H1 (cell line): ENCODE measurements around the gene TROAP. TPM values are rescaled to one million over a fixed set of nuclear protein-coding genes. Genes with fewer than 3 reads are reported as not detected.

Experiments
- CTCF ChIA-PET: fragments of 300-600 bp; sonication (Branson Sonifier 250); formaldehyde crosslinking; loops from one replicate; lab custom pipeline; 2021; ENCODE audit not compliant: partially characterized antibody; lab: Charles Lee
- POLR2A ChIA-PET: fragments of 300-600 bp; sonication (Branson Sonifier 250); formaldehyde crosslinking; loops from one replicate; lab custom pipeline; 2021; ENCODE audit warnings: inconsistent platforms; ENCODE audit not compliant: partially characterized antibody; lab: Charles Lee
- DNase-seq, 2 experiments: peaks; one replicate each; pipeline versions ENCODE4 v3.0.0 to v3.0.0-alpha.2; 2010 to 2022; ENCODE audit warnings: low spot score in 2 of 2, low read depth in 1 of 2, mixed read lengths in 1 of 2
- FAIRE-seq: peaks from 2 replicates; lab custom pipeline; 2011; peaks lifted over from hg19 to GRCh38; lab: Jason Lieb, UNC
- H2AFZ ChIP-seq: 2 replicates; pipeline ENCODE4 v1.8.1; 2012; ENCODE audit warnings: low read length, inconsistent platforms
- H2AK5ac ChIP-seq: 2 replicates; pipeline ENCODE4 v1.6.1; 2013; ENCODE audit warnings: low read depth, low read length
- H2BK120ac ChIP-seq: replicated peaks from 2 replicates; pipeline ENCODE3; 2013; ENCODE audit warnings: low read depth, low read length, inconsistent platforms
- H2BK12ac ChIP-seq: 2 replicates; pipeline ENCODE4 v1.6.1; 2013; ENCODE audit warnings: low read depth, low read length
- H2BK15ac ChIP-seq: 2 replicates; pipeline ENCODE4 v1.6.1; 2013; ENCODE audit warnings: low read length
- H2BK20ac ChIP-seq: 2 replicates; pipeline ENCODE4 v1.6.1; 2013; ENCODE audit warnings: low read length
- H2BK5ac ChIP-seq: 2 replicates; pipeline ENCODE4 v1.6.1; 2013; ENCODE audit warnings: low read depth, low read length
- H3K14ac ChIP-seq: 2 replicates; pipeline ENCODE4 v1.6.1; 2013; ENCODE audit warnings: inconsistent platforms; ENCODE audit not compliant: insufficient read length
- H3K18ac ChIP-seq: 2 replicates; pipeline ENCODE4 v1.6.1; 2013; ENCODE audit warnings: low read length; ENCODE audit errors: extremely low read depth
- H3K23ac ChIP-seq: 2 replicates; pipeline ENCODE4 v1.6.1; 2013; ENCODE audit warnings: inconsistent platforms; ENCODE audit not compliant: insufficient read length
- H3K23me2 ChIP-seq: 2 replicates; pipeline ENCODE4 v1.6.1; 2013; ENCODE audit warnings: low read depth, low read length
- H3K27ac ChIP-seq: 2 replicates; pipeline ENCODE4 v1.6.1; 2011; ENCODE audit warnings: low read depth, low read length, inconsistent platforms
- H3K27me3 ChIP-seq, 4 experiments: replicated peaks in 1 of 4; 1 replicate in 1 of 4; 2 replicates in 3 of 4; pipeline versions ENCODE4 v1.6.1 to v1.8.1; 2011 to 2013; ENCODE audit warnings: low read length in 3 of 4, mild to moderate bottlenecking in 3 of 4, inconsistent platforms in 2 of 4, mixed read lengths in 2 of 4, moderate library complexity in 1 of 4; ENCODE audit not compliant: control insufficient read depth in 3 of 4, insufficient read depth in 3 of 4; ENCODE audit errors: extremely low read depth in 1 of 4
- H3K36me3 ChIP-seq, 4 experiments: 2 replicates each; pipeline versions ENCODE4 v1.6.1 to v1.8.1; 2011 to 2013; ENCODE audit warnings: mild to moderate bottlenecking in 4 of 4, low read length in 3 of 4, moderate library complexity in 2 of 4, control low read depth in 1 of 4, inconsistent platforms in 1 of 4; ENCODE audit not compliant: insufficient read depth in 4 of 4, control insufficient read depth in 2 of 4
- H3K4ac ChIP-seq: replicated peaks from 2 replicates; pipeline ENCODE3; 2013; ENCODE audit warnings: low read length, low read depth, mixed read lengths, inconsistent platforms; ENCODE audit not compliant: insufficient read length
- H3K4me1 ChIP-seq, 4 experiments: replicated peaks in 1 of 4; 1 replicate in 1 of 4; 2 replicates in 3 of 4; pipeline versions ENCODE4 v1.6.1 to v1.8.1; 2011 to 2013; ENCODE audit warnings: low read length in 3 of 4, inconsistent platforms in 2 of 4, mixed read lengths in 1 of 4; ENCODE audit not compliant: insufficient read depth in 4 of 4, control insufficient read depth in 3 of 4
- H3K4me2 ChIP-seq, 2 experiments: 2 replicates each; pipeline versions ENCODE4 v1.6.1 to v1.8.1; 2011 to 2013; ENCODE audit warnings: low read depth in 2 of 2, low read length in 2 of 2, control low read depth in 1 of 2, inconsistent platforms in 1 of 2, mild to moderate bottlenecking in 1 of 2; ENCODE audit not compliant: insufficient read depth in 1 of 2
- H3K4me3 ChIP-seq, 4 experiments: fragments of 200-600, 300-600 bp in 1 of 4; sonication (generic), shearing (Covaris generic), sonication (Bioruptor Twin) in 1 of 4; 2 replicates each; pipeline versions ENCODE4 v1.5.1 to v1.8.1; 2011 to 2016; ENCODE audit warnings: low read length in 4 of 4, low read depth in 3 of 4, control low read depth in 2 of 4, inconsistent platforms in 2 of 4, mild to moderate bottlenecking in 2 of 4, mixed read lengths in 1 of 4, moderate library complexity in 1 of 4; ENCODE audit not compliant: insufficient read depth in 2 of 4; ENCODE audit errors: extremely low read depth in 1 of 4
- H3K56ac ChIP-seq: replicated peaks from 2 replicates; pipeline ENCODE3; 2013; ENCODE audit warnings: low read depth, mild to moderate bottlenecking, mixed read lengths, low read length, inconsistent platforms; ENCODE audit not compliant: insufficient read length
- H3K79me1 ChIP-seq: 2 replicates; pipeline ENCODE4 v1.6.1; 2013; ENCODE audit warnings: low read depth, low read length, control low read depth
- H3K79me2 ChIP-seq, 2 experiments: 2 replicates each; pipeline versions ENCODE4 v1.6.1 to v1.8.1; 2012 to 2013; ENCODE audit warnings: low read length in 2 of 2, mild to moderate bottlenecking in 2 of 2, inconsistent platforms in 1 of 2; ENCODE audit not compliant: insufficient read depth in 2 of 2, control insufficient read depth in 1 of 2
- H3K9ac ChIP-seq, 4 experiments: replicated peaks in 1 of 4; 1 replicate in 1 of 4; 2 replicates in 3 of 4; pipeline versions ENCODE4 v1.6.1 to v1.8.1; 2011 to 2013; ENCODE audit warnings: low read depth in 3 of 4, low read length in 3 of 4, control low read depth in 2 of 4, mild to moderate bottlenecking in 2 of 4, moderate library complexity in 2 of 4, inconsistent platforms in 1 of 4; ENCODE audit errors: extremely low read depth in 1 of 4
- H3K9me3 ChIP-seq, 2 experiments: 2 replicates each; pipeline versions ENCODE4 v1.6.1 to v1.8.1; 2012 to 2013; ENCODE audit warnings: mild to moderate bottlenecking in 2 of 2, moderate library complexity in 2 of 2, control low read depth in 1 of 2, inconsistent platforms in 1 of 2, low read depth in 1 of 2, low read length in 1 of 2, mixed read lengths in 1 of 2; ENCODE audit not compliant: insufficient read depth in 2 of 2
- H4K20me1 ChIP-seq, 2 experiments: replicated peaks in 1 of 2; 2 replicates each; pipeline versions ENCODE3 to v1.8.1; 2011 to 2013; ENCODE audit warnings: inconsistent platforms in 2 of 2, low read length in 2 of 2, mild to moderate bottlenecking in 1 of 2; ENCODE audit not compliant: insufficient read depth in 2 of 2, control insufficient read depth in 1 of 2
- H4K5ac ChIP-seq: 2 replicates; pipeline ENCODE4 v1.6.1; 2013; ENCODE audit warnings: low read length, low read depth, mixed read lengths, inconsistent platforms; ENCODE audit not compliant: insufficient read length
- H4K8ac ChIP-seq: 2 replicates; pipeline ENCODE4 v1.8.0; 2013; ENCODE audit warnings: mild to moderate bottlenecking, moderate library complexity, low read length, inconsistent platforms; ENCODE audit not compliant: insufficient read depth; ENCODE audit errors: extremely low read depth
- H4K91ac ChIP-seq: replicated peaks from 2 replicates; pipeline ENCODE3; 2013; ENCODE audit warnings: low read length, mixed read lengths, inconsistent platforms; ENCODE audit not compliant: insufficient read length
- HDAC2 ChIP-seq, 2 experiments: fragments of 300-600 bp in 1 of 2; sonication (generic) in 1 of 2; IDR thresholded peaks; 2 replicates each; pipeline ENCODE4 v1.6.1; 2011 to 2012; ENCODE audit warnings: low read depth in 2 of 2, low read length in 2 of 2, mild to moderate bottlenecking in 2 of 2, moderate library complexity in 2 of 2, borderline replicate concordance in 1 of 2, inconsistent platforms in 1 of 2
- NANOG ChIP-seq: IDR thresholded peaks from 2 replicates; pipeline ENCODE4 v1.6.1; 2011; ENCODE audit warnings: low read length, low read depth, mild to moderate bottlenecking, inconsistent platforms; ENCODE audit not compliant: insufficient read depth, poor library complexity, severe bottlenecking
- POLR2AphosphoS5 ChIP-seq: IDR thresholded peaks from 2 replicates; pipeline ENCODE4 v1.6.1; 2011; ENCODE audit warnings: low read depth, low read length
- RAD21 ChIP-seq, 2 experiments: IDR thresholded peaks in 1 of 2; conservative IDR thresholded peaks in 1 of 2; 2 replicates each; pipeline ENCODE4 v1.6.1; 2011; ENCODE audit warnings: low read depth in 2 of 2, low read length in 2 of 2, improper control_type of control experiment in 1 of 2, inconsistent platforms in 1 of 2, mild to moderate bottlenecking in 1 of 2, moderate library complexity in 1 of 2
- WGBS, 2 experiments: shearing (Covaris generic) in 1 of 2; methylation state at CpG; one replicate each; pipeline versions ENCODE4 v1.1.6 to v1.1.7; 2013 to 2015; ENCODE audit warnings: low lambda C conversion rate in 2 of 2, mixed read lengths in 2 of 2, inconsistent platforms in 1 of 2, low coverage in 1 of 2, missing lambda C conversion rate in 1 of 2; ENCODE audit not compliant: insufficient replicate concordance in 2 of 2, insufficient coverage in 1 of 2, insufficient read length in 1 of 2; ENCODE audit errors: extremely low coverage in 1 of 2, missing lambda C conversion rate in 1 of 2; 5-methylcytosine and 5-hydroxymethylcytosine counted together
- polyA plus RNA-seq, 7 experiments: library from polyadenylated mRNA; depleted of rRNA in 3 of 7; stranded (reverse) in 5 of 7; unstranded in 2 of 7; fragments of >200 nt in 5 of 7; fragments of 200-250 nt in 2 of 7; gene quantifications; 1 replicate in 5 of 7; 2 replicates in 1 of 7; 4 replicates in 1 of 7; pipeline versions ENCODE4 v1.2.1 to v1.2.3, GENCODE V29; 2011 to 2013; ENCODE audit warnings: missing spikeins in 2 of 7, mixed read lengths in 2 of 7
- total RNA-seq: library from RNA; stranded (reverse); fragmentation: NEBNext Ultra II Directional; extraction: Animal tissue kit (Norgen Biotek cat#: 25700); gene quantifications from 2 replicates; pipeline ENCODE4 v1.2.1, GENCODE V29; 2021
- TF ChIP-seq, protein P1 (sequence below): IDR thresholded peaks from 2 replicates; pipeline ENCODE4 v1.6.1; 2012; ENCODE audit warnings: inconsistent platforms
- TF ChIP-seq, protein P2 (sequence below), 3 experiments: IDR thresholded peaks; 1 replicate in 2 of 3; 2 replicates in 1 of 3; pipeline versions ENCODE4 v1.5.1 to v1.6.1; 2011; ENCODE audit warnings: low read length in 3 of 3, mild to moderate bottlenecking in 3 of 3, inconsistent platforms in 2 of 3, low read depth in 1 of 3, moderate library complexity in 1 of 3; ENCODE audit not compliant: insufficient read depth in 1 of 3; ENCODE audit errors: control extremely low read depth in 1 of 3

Gene TROAP
- total and polyA plus RNA-seq, 2 of the 8 experiments (the other 6 are each of a cell fraction or from before 2014, with no cell fraction given), result 36.7 to 52.0 TPM

DNA sequence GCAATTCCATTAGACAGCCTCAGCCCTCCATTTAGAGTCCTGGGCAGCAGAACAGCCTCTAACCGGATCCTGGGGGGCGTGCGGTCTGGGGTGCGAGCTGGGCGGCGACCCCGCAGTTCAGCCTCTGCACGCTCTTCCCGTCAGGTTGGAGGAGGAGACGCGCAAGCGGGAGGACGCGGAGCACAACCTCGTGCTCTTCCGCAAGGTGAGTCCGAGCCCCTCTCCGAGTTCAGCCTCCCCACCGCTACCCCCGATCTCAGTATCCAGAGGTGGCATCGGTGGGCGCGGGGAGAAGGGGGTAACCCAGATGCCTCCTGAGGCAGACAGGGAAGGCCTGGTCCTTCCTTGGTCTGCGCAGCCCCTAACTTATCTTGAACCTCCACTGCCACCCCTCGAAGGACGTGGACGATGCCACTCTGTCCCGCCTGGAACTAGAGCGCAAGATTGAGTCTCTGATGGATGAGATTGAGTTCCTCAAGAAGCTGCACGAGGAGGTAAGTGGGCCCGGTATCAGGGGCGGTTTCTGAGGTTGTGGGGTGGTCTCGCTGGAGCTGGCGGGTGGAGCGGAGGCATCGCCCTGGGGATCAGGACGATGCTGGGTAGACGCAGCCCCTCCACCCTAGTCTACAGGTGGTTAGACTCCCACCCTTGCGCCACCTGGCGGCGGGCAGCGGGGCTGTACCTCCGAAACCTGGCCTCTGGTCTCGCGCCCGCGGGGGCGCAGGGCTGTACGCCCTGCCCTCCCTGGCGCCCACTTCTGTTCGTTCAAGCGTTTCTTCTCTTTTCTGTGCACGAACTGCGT lies 26.8 kb upstream of the TROAP start:
- Histone ChIP-seq H3K79me2 (no peaks in the 10 kb centered on the region), H2BK5ac (no peak overlapping the region), H3K36me3 (no peaks in the 10 kb centered on the region), H3K14ac (no peak overlapping the region), H4K8ac (peak overlapping the region; percentile 86; the same call in 1 of the 2 replicates), H4K20me1 (peaks cover 2 to 20% of the 10 kb centered on the region in 2 experiments), H2BK12ac (no peak overlapping the region), H4K5ac (no peak overlapping the region), H3K23me2 (peaks cover 11% of the 10 kb centered on the region; the same call in 1 of the 2 replicates), H3K4me3 (peak overlapping the region; percentile 4 to 59 (median 34); a peak in 7 of 8 replicates), H3K18ac (no peak overlapping the region), H2BK20ac (no peak overlapping the region), H3K23ac (no peak overlapping the region), H3K27me3 (peaks cover 50 to 72% (median 68%) of the 10 kb centered on the region in 4 experiments), H3K4me1 (peaks cover 0 to 36% (median 17%) of the 10 kb centered on the region in 4 experiments; a peak in 6 of 7 replicates), H3K27ac (no peak overlapping the region), H3K9me3 (no peaks in the 10 kb centered on the region), H3K79me1 (no peaks in the 10 kb centered on the region), H3K4ac (no peak overlapping the region), H4K91ac (no peak overlapping the region), H3K9ac (no peak overlapping the region), H2BK120ac (no peak overlapping the region), H2BK15ac (no peak overlapping the region), H2AFZ (0 out of 2 replicates have a peak overlapping the region, but pooled peaks have one; percentile 88), H3K4me2 (peak overlapping the region; percentile 60 to 99), H2AK5ac (no peak overlapping the region), H3K56ac (no peak overlapping the region)
- WGBS, 2 experiments, result 32% methylated on average over 46 of the region's 54 CpGs; no CpG with 5 or more reads in 1 of the 2 experiments
- FAIRE-seq (no peak), DNase-seq (peak in 1 of 2 experiments; percentile 91)
- POLR2A ChIA-PET, result interaction anchor here (1.1 to 5.0 kb wide), 9 partner anchors 14 to 165 kb away, joined by 3 to 48 read pairs (median 5); partner anchors contain the start of genes C1QL4, TUBA1B and TUBA1C
- CTCF ChIA-PET, result interaction anchor here (0.6 to 14.4 kb wide), 31 partner anchors 9 to 729 kb away, joined by 3 to 276 read pairs (median 4); partner anchors contain the start of genes C1QL4, DNAJC22, KCNH3 and RACGAP1
- TF ChIP-seq, protein P1, sequence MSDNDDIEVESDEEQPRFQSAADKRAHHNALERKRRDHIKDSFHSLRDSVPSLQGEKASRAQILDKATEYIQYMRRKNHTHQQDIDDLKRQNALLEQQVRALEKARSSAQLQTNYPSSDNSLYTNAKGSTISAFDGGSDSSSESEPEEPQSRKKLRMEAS, result peak; percentile 54; the same call in 1 of the 2 replicates
- TF ChIP-seq RAD21 (IDR thresholded peaks at IDR 0.05 in 1 of 2, conservative IDR thresholded peaks at IDR 0.05 in 1 of 2; ENCODE audit: low read depth in 2 of 2, low read length in 2 of 2), result peak; percentile 31 to 42; a peak in 2 of 4 replicates
- TF ChIP-seq, protein P2, sequence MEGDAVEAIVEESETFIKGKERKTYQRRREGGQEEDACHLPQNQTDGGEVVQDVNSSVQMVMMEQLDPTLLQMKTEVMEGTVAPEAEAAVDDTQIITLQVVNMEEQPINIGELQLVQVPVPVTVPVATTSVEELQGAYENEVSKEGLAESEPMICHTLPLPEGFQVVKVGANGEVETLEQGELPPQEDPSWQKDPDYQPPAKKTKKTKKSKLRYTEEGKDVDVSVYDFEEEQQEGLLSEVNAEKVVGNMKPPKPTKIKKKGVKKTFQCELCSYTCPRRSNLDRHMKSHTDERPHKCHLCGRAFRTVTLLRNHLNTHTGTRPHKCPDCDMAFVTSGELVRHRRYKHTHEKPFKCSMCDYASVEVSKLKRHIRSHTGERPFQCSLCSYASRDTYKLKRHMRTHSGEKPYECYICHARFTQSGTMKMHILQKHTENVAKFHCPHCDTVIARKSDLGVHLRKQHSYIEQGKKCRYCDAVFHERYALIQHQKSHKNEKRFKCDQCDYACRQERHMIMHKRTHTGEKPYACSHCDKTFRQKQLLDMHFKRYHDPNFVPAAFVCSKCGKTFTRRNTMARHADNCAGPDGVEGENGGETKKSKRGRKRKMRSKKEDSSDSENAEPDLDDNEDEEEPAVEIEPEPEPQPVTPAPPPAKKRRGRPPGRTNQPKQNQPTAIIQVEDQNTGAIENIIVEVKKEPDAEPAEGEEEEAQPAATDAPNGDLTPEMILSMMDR (IDR thresholded peaks at IDR 0.05; ENCODE audit: control extremely low read depth in 1 of 3, insufficient read depth in 1 of 3, low read depth in 1 of 3, low read length in 3 of 3), result peak in 2 of 3 experiments; percentile 89; a peak in 3 of 4 replicates
- TF ChIP-seq HDAC2 (IDR thresholded peaks at IDR 0.05; ENCODE audit: borderline replicate concordance in 1 of 2, low read depth in 2 of 2, low read length in 2 of 2), result peak in 1 of 2 experiments; percentile 77; a peak in 1 of 4 replicates
- no peak for TF ChIP-seq NANOG
- TF ChIP-seq POLR2AphosphoS5, result no peak
